GM19023 (cell line): Measurements from ENCODE around the gene TGIF2LX.
"Not testable (repeated sequence)": the region's sequence is repeated elsewhere in the genome, so short reads cannot be mapped to it uniquely, and the experiment has no call there.

Experiments used
- ATAC-seq: cut with Tn5 transposase; IDR thresholded peaks from one replicate; pipeline ENCODE4 v1.9.1; 2021; ENCODE audit warnings: mild to moderate bottlenecking, moderate library complexity; ENCODE audit not compliant: unreplicated experiment

The TGIF2LX gene

DNA sequence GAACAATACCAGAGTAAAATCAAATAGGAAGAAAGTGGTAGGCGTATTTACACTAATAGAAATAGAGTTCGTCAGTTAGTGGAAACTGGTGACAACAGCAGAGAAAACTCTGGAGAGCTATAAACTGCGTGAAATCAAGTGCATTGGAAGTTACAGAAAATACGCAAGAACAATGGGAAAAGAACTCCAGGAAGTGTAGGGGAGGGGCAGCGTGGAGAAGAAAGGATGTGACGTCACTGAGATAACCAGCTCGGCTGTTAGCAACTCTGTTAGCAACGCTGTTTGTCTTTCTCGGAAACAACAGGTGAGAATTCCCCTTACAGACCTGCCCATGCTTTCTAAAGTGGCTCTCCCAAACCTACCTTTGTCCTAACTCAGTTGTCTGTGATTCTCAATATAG lies at the start of gene TGIF2LX:
Gene TGIF2LX, plus strand, starts transcription at position 244 of the 400 bp plus-strand sequence. CDS start 178 bp downstream, outside the sequence.
- not testable (repeated sequence) for ATAC-seq

DNA sequence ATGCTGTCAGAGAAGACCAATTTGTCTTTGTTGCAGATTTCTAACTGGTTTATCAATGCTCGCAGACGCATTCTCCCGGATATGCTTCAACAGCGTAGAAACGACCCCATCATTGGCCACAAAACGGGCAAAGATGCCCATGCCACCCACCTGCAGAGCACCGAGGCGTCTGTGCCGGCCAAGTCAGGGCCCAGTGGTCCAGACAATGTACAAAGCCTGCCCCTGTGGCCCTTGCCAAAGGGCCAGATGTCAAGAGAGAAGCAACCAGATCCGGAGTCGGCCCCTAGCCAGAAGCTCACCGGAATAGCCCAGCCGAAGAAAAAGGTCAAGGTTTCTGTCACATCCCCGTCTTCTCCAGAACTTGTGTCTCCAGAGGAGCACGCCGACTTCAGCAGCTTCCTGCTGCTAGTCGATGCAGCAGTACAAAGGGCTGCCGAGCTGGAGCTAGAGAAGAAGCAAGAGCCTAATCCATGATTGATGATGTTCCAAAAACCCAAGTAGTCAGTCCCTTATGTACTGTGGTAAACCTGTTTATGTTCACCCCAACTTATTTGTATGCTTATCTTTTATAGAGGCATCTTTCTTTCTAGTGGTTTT lies 728 bp downstream of the TGIF2LX start:
- not testable (repeated sequence) for ATAC-seq

DNA sequence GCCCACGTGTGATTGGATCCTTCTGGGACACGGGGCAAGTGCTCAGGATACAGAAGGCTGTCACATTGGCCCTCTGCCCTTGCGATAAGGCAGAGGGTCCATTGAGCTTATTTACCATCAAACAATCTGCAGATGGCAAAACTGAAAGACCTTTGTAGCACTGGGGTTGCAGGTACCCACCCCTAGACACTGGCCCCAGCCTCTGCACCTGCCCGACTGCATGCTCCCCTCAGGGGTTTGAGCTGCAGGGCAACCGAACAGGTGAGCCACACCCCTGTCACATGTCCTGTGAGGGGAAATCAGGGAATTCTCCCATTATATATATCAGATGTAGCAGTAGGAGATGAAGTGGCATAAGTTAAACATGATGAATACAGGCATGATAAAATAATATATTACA lies 21.4 kb downstream of the TGIF2LX start:
- ATAC-seq: not testable (repeated sequence)

DNA sequence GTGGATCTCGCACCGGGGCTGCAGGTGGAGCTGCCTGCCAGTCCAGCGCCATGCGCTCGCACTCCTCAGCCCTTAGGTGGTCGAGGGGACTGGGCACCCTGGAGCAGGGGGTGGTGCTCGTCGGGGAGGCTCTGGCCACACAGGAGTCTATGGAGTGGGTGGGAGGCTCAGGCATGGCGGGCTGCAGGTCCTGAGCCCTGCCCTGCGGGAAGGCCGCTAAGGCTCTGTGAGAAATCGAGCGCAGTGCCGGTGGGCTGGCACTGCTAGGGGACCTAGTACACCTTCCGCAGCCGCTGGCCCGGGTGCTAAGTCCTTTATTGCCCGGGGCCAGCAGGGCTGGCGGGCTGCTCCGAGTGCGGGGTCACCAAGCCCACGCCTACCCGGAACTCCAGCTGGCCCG lies 43.9 kb downstream of the TGIF2LX start:
- not testable (repeated sequence) for ATAC-seq
